Activated CD4-positive, alpha-beta T cell treated with anti-CD3 and anti-CD28 coated beads, Interleukin-2, amount 50 U/mL, for 24 hours (primary cell): ENCODE results near the gene RNF212.
A peak's percentile ranks its signal among the peaks of the same experiment; 100 is the strongest.

Source experiments
- DNase-seq, 2 donors: peaks; one replicate each; pipeline ENCODE4 v3.0.0-alpha.2; 2020; ENCODE audit warnings: low read depth in 1 of 2, low spot score in 1 of 2

The RNF212 gene

GRCh38 chr4:1090465-1091440 lies 22.6 kb downstream of the RNF212 start:
- DNase-seq: no peak

DNA sequence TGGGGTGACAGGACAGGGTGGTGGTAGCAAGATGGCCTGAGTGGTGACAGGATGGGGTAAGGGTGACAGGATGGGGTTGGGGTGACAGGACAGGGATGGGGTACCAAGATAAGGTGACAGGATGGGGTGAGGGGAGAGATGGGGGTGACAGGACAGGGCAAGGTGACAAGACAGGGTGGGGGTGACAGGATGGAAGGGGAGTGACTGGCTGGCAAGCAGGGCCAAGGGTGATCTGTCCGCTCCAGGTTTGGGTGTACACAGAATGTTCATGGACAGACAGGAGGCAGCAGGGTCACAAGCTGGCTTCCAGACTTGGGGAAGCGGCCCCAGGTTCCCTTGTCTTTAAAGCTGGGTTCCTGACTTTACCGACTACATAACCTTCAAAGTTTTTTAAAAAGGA lies 23.3 kb downstream of the RNF212 start:
- no peak for DNase-seq

- DNase-seq: no peak
Measured at GRCh38 chr4:1087371-1087770, 26.0 kb downstream of the RNF212 start.

GRCh38 chr4:1086011-1086410 lies 27.4 kb downstream of the RNF212 start:
- DNase-seq: no peak

DNA sequence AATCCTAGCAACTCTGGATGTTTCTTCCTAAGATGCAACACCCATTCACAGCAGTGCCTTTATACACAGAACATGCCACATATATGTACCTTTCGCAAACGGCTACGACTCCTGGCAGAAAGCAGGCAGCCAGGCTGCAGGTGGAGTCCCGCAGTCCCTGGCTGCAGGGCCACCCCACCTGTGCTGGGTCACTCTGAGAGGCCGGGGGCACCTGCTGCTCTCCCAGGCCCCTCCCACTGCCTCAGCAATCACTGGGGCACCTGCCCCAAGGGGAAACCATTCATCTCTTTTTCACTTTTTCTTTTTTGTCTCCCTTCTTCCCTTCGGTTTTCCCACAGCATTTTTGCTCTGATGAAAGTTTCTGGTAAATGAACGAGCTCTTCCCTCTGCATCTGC lies 28.0 kb downstream of the RNF212 start:
- no peak for DNase-seq

DNA sequence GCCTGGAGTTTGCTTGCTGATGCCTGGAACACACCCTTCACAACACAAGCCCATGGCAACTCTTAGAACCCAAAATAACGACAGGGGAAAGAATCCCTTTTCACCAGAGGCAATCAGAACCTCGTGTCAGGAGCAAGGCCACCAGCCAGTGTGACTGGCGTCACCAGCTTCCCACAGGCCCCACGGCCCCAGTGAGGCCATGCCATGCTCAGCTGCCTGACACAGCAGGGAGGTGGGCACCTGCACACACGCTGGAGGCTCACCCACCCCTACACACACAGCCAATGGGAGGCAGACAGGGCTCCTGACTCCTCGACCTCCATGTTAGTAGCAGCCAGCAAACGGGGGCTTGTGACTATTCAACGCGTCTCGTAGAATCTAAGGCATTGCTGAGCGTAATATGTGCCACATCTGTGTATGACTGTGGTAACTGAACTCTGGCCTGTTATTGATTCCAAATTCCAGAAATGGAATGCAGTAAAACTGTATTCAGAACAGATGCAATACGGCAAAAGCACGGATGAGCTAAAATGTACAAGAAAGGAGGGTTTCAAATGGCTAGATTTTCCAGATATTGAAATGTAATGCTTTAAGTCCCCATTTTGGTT lies 28.5 kb downstream of the RNF212 start:
- no peak for DNase-seq

DNA sequence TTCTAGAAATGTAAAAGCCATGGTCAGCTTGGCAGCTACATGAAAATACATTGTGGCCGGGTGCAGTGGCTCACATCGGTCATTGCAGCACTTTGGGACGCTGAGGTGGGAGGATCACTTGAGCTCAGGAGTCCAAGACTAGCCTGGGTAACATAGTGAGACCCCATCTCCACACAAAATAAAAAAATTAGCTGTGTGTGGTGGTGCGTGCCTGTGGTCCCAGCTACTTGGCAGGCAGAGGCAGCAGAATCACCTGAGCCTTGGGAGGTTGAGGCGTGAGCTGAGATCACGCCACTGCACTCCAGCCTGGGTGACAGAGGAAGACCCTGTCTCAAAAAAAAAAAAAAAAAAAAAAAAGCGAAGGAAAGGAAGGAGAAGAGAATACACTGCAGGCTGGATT lies 29.0 kb downstream of the RNF212 start:
- no peak for DNase-seq

DNA sequence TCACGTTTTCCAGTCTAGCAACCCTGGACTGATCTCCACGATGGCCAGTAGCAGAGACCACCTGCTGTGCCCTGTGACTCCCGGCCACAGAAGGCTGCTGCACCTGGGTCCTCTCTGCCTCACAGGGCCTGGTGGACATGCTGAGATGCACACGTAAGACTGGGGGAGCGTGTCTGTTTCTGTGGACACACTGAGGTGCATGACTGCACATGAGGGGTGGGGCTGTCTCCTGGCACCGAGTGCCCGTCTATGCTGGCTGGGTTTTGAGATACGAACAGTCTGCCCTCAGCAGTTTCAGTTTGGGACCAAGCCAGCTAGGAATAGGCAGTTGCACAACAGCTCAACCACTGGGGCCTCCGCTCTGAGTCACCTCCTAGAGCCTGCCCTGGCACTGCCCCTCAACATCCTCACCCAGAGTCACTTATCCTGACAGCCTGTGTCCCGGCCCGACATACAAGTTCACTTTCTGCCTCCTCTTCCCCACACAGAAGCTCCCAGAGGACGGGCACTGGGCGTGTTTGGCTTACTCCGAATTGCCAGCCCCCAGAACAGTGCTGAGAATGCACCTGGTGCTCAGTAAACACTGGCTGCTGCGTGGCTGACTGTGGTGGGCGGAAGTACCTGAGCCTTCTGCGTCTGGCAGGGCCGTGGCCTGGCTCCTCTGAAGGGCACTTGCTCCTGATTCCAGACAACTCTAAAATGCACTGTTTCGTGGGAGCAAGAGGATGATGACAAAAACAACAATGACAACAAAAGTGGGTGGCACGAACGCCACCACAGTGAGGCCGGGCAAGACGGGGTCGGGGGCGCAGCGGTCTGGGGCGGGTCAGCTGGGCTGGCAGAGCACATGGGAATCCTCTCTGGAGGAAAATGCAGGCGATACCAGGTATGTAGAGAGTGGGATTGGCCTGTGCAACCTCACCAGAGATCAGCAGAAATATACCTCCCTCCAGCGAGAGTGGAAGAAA lies 30.9 kb downstream of the RNF212 start:
- DNase-seq: no peak

DNA sequence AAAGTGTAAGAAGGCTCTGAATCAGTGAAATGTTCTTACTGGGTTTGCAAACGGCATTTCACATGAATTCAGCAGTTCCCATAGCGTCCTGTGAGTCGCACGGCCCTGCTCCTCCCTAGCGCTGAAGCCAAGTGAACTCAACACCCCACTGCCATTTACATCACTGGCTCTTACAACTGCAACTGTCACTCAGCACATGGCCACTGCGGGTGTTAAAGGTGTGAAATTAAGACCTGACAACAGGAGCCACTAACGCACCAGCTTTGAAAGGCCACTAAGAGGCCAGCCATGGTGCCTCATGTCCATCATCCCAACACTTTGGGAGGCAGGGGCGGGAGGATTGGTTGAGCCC lies 31.7 kb downstream of the RNF212 start:
- DNase-seq: no peak

DNA sequence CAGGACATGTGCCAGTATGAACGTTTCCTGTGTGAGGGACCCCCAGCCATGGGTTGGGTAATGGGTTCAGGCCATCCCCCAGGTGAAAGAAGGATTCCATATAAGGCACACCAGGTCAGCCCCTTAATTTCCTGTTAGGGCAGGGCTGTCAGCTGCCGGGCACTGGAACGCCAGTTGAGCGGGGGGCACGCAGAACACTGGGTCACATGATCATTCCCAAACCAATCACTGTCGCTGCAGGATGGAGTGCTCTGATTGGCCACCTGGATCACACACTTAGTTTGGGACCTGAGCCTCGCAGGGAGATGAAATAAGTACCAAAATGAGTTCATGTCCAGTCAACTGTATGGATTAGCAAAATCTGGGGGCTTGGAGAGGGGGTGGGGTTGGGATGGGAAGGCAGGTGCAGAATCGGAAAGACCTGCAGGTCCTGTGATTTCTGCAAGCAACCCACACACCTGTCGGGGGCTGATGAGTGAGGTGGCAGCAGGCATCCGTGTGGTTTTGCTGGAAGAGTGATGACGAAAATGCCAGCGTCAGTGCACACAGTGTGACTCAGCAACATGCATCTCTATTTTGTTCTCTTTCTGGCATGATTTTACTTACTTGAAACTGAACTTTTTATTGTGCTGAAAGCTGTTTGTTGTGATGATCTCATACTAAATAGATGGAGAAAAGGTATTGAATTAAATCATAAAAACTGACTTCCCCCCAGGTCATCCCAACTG lies 32.2 kb downstream of the RNF212 start:
- DNase-seq: no peak

GRCh38 chr4:1080432-1080831 lies 32.9 kb downstream of the RNF212 start:
- no peak for DNase-seq

DNA sequence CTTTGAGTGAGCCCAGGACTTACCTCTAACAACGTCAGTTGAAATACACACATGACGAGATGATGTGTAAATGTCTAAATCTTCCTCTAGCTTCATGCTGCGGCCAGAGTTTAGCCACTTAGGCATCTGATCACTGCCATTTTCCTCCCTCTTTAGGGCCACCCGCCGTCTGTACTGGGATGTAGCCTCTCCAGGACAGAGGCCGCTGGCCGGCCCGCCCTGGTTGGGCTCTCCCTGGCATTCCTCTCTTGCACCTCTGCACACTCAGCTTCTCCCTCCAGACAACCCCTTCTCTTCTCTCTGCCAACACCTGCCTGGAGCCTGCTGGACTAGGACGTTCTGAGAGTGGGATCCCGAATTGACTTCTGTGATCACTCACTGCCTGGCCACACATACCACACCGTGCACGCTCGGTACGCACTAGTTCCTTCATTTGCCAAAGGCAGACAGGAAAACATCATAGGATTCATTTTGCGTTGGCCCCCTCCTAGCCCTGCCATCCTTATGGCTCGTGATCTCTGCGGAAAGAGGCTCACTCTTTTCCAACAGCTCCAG lies 33.6 kb downstream of the RNF212 start:
- no peak for DNase-seq

DNA sequence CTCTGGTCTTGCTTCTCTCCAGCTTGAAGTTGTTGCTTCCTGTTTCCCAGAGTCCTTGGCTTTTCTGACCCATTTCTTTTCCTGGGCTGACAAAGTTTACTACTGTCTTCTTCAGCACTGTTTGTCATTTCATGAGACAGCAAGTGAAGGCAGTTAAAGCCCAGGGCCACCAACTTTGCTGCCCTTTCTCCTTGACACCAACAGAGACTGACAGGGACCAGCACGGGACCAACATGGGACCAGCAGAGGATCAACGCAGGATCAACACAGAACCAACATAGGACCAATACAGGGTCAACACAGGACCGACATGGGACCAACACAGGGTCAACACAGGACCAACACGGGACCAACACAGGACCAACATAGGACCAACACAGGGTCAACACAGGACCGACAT lies 34.9 kb downstream of the RNF212 start:
- DNase-seq: no peak

GRCh38 chr4:1077711-1078477 lies 35.5 kb downstream of the RNF212 start:
- no peak for DNase-seq

DNA sequence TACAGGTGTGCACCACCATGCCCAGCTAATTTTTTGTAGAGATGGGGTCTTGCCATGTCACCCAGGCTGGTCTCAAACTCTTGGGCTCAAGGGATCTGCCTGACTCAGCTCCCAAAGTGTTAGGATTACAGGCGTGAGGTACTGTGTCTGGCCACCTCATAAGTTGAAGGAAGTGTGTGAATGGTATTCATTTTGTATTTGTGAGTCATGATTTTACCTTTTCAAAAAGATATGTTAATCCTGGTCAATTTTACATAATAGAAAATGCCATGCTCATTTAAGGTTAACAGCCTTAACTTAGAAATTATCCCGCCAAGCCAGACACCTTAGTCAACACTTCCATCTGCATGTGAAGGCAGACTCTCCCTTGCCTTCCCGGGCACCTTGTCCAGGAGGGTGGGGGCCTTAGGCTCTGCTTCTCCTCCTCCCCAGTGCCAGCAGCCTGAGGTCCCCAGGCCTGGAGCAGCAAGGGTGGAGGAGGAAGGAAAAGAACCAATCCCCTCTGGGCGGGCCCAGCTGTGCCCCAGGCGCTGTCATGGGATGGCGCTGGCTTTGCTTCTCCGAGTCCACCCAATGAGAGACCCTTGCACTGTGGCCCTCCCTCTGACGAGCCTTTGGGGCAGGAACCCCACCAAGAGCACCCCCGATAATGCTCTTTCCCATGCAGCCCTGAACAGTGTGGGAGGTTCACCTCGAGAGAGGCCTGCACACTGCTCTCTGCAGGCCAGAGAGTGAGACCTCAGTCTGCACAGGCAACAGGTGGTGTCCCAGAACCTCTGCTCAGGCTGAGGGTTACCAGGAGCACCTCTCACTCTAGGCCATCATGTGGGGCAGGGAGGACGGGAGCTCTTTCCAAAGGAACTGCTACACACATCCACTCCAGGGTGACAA lies 37.3 kb downstream of the RNF212 start:
- DNase-seq: no peak

DNA sequence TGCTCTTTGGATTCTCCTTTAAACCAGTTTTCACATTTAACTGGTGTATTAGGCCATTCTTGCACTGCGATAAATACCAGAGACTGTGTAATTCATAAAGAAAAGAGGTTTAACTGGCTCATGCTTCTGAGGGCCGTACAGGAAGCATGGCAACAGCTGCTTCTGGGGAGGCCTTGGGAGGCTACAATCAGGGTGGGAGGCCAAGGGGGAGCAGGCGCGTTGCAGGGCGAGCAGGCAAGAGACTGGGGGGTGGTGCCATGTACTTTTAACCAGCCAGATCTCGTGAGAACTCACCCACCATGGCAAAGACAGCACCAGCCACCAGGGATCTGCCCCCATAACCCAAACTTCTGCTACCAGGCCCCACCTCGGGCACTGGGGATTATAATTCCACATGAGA lies 38.1 kb downstream of the RNF212 start:
- DNase-seq: no peak

DNA sequence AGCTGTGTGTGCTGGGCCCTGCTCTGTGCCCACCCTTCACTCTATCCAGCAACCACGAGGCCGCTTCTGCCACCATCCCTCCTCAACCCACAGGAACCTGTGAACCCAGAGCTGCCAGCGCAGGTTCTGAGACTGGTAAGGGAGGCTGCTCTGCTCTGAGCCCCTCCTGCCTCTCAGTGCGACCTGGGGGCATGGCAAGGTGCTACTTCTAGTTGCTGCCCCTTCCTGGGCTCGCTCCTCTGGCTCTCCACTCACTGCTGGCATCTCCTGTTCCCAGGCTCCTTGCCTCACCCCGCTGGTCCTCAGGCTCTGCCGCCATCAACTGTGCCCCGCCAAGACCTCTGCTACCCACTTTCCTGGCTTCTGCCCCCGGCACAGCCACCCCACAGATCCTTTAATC lies 39.3 kb downstream of the RNF212 start:
- no peak for DNase-seq

DNA sequence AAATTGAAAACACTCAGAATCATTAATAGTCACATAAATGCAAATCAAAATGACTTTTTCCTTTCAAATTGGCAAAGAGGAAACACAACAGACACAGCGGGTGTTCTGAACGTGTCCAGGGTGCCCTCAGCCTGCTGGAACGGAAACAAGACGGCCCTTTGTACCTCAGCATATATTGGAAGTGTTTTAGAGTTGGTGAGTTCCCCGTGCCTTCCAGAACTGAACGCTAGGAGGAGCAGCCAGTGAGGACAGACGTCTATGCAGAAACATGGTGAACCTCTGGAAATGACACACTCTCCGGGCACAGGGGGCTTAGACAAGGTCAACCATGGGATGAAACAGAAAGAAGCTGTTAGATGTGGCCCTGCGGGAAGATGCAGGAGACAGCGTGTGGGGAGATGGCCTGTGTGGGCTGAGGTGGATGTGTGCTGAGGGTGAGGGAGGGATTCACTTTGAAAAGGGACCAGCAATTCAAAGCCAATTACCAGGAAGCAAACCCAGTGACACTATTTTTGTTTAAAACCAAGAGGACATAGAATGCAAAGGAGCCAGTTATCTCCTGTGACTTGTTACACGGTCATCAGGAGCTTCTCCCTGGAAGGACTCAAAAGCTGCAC lies 40.4 kb downstream of the RNF212 start:
- peak; percentile 15 to 29 for DNase-seq
